RPMI8226 (cell line): ENCODE results near the gene IGHMBP2.
"Not testable (repeated sequence)": the region's sequence is repeated elsewhere in the genome, so short reads cannot be mapped to it uniquely, and the experiment has no call there.

ENCODE experiments used
- DNase-seq: peaks from one replicate; pipeline ENCODE4 v3.0.0-alpha.2; 2015

IGHMBP2 gene

GRCh38 chr11:68965901-68966853 lies 62.5 kb downstream of the IGHMBP2 start:
- no peak for DNase-seq

DNA sequence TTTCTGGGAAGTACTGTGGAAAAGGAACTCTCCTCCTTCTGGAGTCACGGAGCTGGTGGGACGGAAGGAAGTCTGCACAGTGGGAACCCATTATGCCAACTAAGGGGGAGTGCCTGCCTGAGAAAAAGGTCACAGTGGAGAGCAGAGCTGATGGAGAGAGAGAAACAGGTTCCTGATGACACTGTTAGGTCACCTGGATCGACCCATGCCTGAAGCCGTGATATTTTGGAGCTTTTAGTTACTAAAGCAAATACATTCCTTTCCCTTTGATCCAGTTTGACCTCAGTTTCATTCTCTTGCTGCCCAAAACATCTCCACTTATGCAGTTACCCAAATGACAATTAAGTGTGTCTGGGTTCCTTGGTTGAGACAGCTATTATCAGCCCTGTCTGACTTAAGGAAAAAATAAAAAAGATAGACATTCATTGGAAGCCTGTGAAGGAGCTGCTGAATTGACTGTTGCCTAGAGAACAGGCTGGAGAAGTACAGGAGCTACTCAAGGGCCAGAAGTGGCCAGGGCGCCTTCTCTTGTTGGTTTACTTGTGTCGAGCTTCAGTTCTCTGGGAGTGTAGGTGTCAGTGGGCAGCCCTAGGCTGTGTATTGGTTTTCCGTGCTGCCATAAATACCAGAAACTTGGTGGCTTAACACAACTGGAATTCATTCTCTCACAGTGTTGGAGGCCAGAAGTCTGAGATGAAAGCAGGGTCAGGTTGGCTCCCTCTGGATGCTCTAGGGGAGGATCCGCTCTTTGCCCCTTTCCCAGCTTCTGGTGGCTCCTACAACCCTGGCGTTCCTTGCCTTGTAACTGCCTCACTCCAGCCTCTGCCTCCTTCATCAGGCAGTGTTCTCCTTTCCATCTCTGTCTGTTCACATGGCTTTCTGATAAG lies 63.4 kb downstream of the IGHMBP2 start:
- DNase-seq = no peak

GRCh38 chr11:68968306-68969250 lies 64.9 kb downstream of the IGHMBP2 start:
- DNase-seq = no peak

- no peak for DNase-seq
Observed at GRCh38 chr11:68969386-68969785, 65.7 kb downstream of the IGHMBP2 start.

- no peak for DNase-seq
Observed at GRCh38 chr11:68970921-68971636, 67.4 kb downstream of the IGHMBP2 start.

GRCh38 chr11:68973219-68973618 lies 69.5 kb downstream of the IGHMBP2 start:
- DNase-seq = no peak

GRCh38 chr11:68973706-68974105 lies 70.0 kb downstream of the IGHMBP2 start:
- DNase-seq = not testable (repeated sequence)

GRCh38 chr11:68974421-68975194 lies 70.9 kb downstream of the IGHMBP2 start:
- peak; percentile 46 for DNase-seq

GRCh38 chr11:68976095-68976494 lies 72.4 kb downstream of the IGHMBP2 start:
- no peak for DNase-seq

DNA sequence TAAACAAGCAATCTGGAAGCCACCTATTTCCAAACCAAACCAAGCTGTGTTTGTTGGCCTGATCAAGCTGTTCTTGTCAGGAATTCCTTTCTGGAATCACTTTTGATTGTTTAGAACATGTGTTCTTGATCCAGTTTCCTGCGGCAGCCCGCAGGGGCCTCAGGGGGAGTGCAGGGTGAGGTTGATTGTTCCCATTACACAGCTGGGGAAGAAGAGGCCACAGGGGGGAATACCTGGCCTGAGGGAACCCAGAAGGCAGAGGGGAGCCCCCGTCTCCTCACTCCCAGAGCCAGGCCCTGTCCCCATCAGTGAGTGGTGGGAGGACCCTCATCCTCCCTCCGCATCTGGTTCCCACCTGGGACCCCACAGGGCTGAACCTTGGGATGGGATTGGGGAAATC lies 72.9 kb downstream of the IGHMBP2 start:
- DNase-seq = no peak

- DNase-seq = no peak
Observed at GRCh38 chr11:68977781-68978625, 74.3 kb downstream of the IGHMBP2 start.

DNA sequence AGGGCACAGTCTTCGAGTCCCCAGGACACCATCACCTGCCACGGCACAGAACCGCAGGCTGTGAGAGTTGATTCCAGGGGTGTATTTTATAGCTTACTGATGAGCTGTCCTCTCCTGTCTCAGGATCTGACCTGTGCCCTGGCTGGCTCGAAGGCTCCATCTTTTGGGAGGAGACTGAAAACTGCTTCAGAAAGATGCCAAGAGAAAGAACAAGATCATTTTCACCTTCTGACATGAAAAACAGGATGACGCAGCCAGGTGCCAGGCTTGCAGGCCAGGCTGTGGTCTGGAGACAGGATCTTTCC lies 74.9 kb downstream of the IGHMBP2 start:
- DNase-seq = no peak

- DNase-seq = no peak
Observed at GRCh38 chr11:68978931-68979594, 75.4 kb downstream of the IGHMBP2 start.

- DNase-seq = no peak
Observed at GRCh38 chr11:68979931-68980775, 76.5 kb downstream of the IGHMBP2 start.

GRCh38 chr11:68980776-68981065 lies 77.0 kb downstream of the IGHMBP2 start, which contains the start of gene MRGPRD:
Gene MRGPRD (minus strand): TSS chr11:68980986. CDS start chr11:68980986, 0 bp downstream.
- no peak for DNase-seq

DNA sequence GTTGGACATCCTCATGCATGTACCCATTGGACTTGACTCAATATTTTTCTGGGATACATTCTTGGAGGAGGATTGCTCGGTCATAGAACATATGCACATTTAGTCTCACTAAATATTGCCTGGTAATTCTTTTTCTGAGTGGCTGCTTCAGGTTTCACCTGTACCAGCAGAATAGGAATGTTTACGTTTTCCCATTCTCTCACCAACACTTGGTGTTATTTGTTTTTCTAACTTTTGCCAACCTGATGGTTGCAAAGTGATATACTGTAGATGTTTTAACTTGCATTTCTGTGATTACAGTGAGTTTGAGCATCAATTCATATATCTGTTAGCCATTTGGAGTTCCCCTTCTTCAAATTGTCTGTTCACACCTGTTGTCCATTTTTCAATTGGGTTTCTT lies 78.4 kb downstream of the IGHMBP2 start:
- no peak for DNase-seq

DNA sequence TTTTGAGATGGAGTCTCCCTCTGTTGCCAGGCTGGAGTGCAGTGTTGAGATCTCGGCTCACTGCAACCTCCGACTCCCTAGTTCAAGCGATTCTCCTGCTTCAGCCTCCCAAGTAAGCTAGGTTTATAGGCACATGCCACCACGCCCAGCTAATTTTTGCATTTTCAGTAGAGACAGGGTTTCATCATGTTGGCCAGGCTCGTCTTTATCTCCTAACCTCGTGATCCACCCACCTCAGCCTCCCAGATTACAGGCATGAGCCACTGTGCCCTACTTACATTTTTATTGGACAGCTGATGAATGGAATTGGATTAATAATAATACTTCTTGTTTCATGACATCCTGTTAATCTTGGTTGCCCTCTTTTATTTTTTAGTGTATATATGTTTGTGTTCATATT lies 80.1 kb downstream of the IGHMBP2 start:
- DNase-seq = no peak

DNA sequence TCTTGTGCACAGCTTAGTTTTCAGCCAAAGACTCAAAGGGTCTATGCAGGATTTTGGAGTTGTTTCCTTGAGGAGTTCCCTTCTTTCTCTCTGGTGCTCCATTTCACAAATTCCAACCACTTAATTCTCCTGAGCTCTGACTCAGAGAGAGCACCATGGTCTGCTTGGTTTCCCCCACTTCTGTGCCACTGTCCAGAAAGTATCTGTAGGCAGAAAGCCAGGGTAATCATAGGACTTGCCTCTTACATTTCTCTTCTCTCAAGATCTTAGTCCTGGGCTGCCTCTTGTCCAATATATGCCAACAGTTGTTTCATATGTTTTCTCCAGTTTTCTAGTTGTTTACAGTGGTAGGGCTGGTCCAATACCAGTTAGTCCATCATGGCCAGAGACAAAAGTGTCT lies 83.5 kb downstream of the IGHMBP2 start:
- no peak for DNase-seq

DNA sequence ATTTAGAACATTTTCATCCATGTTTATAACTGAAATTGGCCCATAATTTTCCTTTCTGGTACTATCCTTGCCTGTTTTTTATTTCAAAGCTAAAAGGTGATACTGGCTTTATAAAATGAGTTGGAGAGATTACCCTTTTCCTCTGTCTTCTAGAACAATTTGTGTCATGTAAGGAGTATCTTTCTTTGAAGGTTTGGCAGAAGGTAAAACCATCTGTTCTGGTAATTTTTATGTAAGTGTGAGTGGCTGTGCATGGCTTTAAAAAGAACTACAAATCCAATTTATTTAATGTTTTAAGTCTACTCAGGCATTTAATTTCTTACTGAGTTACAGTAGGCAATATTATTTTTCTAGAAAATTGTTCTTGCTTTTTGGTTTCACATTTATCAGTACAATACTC lies 84.8 kb downstream of the IGHMBP2 start:
- DNase-seq = no peak
